Measurements from ENCODE around the gene PRKAG2.

The PRKAG2 gene

DNA sequence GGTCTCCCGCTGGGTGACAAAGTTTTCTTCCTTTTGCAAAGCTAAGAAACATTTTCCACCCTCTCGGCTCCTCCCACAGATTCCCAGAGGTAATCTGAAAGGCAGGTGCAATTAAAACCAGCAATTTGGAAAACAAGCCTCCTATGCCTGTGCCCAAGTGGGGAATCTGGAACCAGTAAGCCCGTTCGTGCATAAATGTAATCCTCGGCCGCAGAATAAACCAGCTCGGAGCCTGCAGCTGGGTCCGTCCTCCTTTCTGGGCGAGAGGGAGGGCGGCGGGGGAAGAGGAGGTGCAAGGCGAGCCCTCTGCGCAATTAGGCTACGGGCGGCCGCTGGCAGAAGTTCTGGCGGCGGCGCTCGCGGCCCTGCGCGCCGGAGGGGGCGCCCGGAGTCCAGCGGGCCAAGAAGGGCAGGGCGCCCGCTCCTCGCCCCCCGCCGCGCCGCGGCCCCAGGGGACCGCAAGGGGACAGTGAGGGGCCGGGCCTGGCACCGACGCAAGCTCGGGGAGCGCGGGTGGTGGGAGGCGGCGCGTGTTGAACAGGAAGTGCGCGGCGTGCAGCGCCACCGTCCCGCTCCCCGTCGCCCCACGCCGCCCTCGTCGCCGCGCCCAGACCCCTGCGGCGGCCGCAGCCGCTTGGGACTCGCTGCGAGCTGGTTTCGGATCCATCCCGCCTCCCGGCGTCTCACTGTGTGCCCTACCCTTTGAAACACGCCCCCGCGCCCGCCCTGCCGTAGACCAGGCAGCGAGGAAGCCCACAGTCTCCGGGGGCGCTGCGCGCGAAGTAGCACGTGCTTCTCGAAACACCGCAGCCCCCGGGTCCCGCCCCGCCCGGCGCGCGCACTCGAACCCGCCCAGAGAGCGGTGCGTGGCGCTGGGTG lies at the start of gene PRKAG2:
Gene PRKAG2, minus strand, starts transcription at position 217 of the 879 bp plus-strand sequence. CDS start 495 bp downstream, outside the sequence.
- H3K9me3 ChIP-seq (ENCODE audit: control insufficient read depth, low read length): no peaks in the 10 kb centered on the region
- peak within 1 kb of the TSS; percentile 75 for H3K4me3 ChIP-seq (ENCODE audit: low read length)
- H3K27me3 ChIP-seq (ENCODE audit: control insufficient read depth, insufficient read depth, low read length): no peaks in the 10 kb centered on the region
- peaks cover 22% of the 10 kb centered on the region for H3K4me1 ChIP-seq (ENCODE audit: control insufficient read depth, insufficient read depth, low read length)
- H3K9ac ChIP-seq (ENCODE audit: low read length): peak within 1 kb of the TSS; percentile 81
- H3K36me3 ChIP-seq (ENCODE audit: control insufficient read depth, insufficient read depth, low read length): no peaks in the 10 kb centered on the region

DNA sequence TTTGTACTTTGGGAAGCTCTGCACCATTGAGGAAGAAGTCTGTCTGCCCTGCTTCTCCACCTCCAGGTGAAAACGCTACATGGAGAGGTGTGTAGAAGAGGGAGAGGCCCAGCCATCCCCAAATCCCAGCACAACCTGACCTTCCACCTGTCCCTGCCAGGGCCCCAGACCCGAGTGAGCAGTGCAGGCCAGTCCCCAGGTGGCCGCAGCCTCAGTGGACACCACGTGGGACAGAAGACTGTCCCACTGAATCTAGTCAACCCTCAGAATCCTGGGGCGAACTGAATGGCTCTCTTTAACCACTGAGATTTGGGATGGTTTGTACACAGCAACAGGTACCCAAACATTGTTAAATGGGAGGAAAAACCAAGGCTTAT lies 49.4 kb upstream of the PRKAG2 start:
- no peaks in the 10 kb centered on the region for H3K9me3 ChIP-seq (ENCODE audit: control insufficient read depth, low read length)
- peaks cover 35% of the 10 kb centered on the region for H3K4me1 ChIP-seq (ENCODE audit: control insufficient read depth, insufficient read depth, low read length)
- H3K4me3 ChIP-seq (ENCODE audit: low read length): no peak overlapping the region
- H3K27me3 ChIP-seq (ENCODE audit: control insufficient read depth, insufficient read depth, low read length): no peaks in the 10 kb centered on the region
- no peak overlapping the region for H3K9ac ChIP-seq (ENCODE audit: low read length)
- H3K36me3 ChIP-seq (ENCODE audit: control insufficient read depth, insufficient read depth, low read length): no peaks in the 10 kb centered on the region

DNA sequence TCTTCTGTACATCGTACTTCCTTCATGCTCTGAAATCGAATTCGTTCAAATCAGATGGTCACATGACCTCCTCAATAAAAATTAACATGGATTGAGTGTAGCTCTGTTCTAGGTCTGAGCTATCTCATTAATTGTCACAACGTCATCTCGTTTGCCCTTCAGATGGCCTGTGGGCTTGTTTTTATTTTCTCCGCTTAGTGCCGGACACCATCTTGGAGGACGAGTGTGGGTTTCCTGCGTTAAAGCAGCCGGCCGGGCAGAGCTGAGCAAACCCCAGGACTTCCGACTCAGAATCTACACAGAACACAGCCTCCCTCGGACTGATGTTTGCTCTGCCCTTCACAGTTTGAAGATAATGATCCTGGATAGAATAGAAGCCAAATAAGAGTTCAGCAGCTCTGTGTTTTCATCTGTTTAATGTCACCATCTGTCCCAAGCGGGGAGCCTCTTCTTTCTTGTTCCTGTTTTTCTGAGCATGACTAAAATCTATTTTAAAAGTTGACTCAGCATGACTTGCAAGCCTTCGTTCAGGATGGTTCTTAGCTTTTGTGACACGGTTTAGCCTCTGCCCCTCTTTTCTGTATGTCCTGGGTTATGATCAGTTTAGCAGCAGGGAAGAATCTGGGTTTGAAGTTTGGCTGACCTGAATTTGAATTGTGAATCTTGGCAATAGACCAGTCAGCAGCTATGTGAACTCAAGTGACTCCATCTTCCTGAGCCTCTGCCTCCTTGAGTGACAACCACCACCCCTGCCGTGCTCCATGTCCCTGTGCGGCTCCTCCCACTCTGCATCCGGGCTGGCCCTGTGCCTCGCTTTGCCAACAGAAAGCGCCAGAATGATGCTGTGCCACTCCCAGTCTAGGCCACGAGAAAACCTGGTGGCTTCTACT lies 48.8 kb upstream of the PRKAG2 start:
- Histone ChIP-seq H3K9ac (ENCODE audit: low read length) (no peak overlapping the region), H3K4me3 (ENCODE audit: low read length) (no peak overlapping the region), H3K27me3 (ENCODE audit: control insufficient read depth, insufficient read depth, low read length) (no peaks in the 10 kb centered on the region), H3K4me1 (ENCODE audit: control insufficient read depth, insufficient read depth, low read length) (peaks cover 35% of the 10 kb centered on the region), H3K9me3 (ENCODE audit: control insufficient read depth, low read length) (no peaks in the 10 kb centered on the region), H3K36me3 (ENCODE audit: control insufficient read depth, insufficient read depth, low read length) (no peaks in the 10 kb centered on the region)

DNA sequence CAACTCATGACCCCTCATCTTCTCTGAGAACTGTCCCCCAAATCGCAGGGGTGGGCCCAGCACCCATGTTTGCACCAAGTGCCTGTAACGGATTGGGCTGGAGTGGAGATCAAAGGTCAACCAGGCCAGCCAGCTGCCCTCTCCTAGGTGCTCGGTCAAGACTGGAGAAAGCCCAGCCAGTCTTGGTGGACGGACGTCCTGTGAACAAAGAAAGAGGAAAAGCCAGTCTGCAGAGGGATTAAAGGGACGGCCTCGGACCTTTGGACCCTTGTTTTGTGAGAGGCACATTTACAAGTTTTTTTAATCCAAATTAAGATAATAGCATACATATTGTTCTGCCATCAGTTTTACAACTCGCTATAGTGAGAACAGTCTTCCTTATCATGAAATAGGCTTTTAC lies 47.6 kb upstream of the PRKAG2 start:
- Histone ChIP-seq H3K27me3 (ENCODE audit: control insufficient read depth, insufficient read depth, low read length) (no peaks in the 10 kb centered on the region), H3K36me3 (ENCODE audit: control insufficient read depth, insufficient read depth, low read length) (no peaks in the 10 kb centered on the region), H3K4me1 (ENCODE audit: control insufficient read depth, insufficient read depth, low read length) (peaks cover 40% of the 10 kb centered on the region), H3K9me3 (ENCODE audit: control insufficient read depth, low read length) (no peaks in the 10 kb centered on the region), H3K9ac (ENCODE audit: low read length) (no peak overlapping the region), H3K4me3 (ENCODE audit: low read length) (no peak overlapping the region)

DNA sequence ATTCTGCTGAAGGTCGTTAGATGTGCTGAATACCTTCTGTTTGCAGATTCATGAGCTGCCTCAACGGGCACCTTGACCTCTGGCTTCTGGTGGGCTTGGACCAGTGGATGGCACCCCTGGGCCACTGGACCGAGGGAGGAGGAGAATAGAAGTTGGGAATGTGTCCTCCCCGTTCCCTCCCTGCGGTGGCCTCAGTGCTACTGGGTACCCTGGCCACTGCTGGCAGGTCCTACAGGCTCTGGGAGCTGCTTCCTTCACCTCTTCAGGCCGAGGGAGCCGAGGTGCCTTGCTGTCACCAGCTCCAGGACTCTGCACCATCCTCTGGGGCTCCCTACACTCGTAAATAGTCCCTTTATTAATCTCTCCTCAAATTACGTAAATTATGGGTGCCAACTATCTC lies 47.1 kb upstream of the PRKAG2 start:
- Histone ChIP-seq H3K27me3 (ENCODE audit: control insufficient read depth, insufficient read depth, low read length) (no peaks in the 10 kb centered on the region), H3K9me3 (ENCODE audit: control insufficient read depth, low read length) (no peaks in the 10 kb centered on the region), H3K36me3 (ENCODE audit: control insufficient read depth, insufficient read depth, low read length) (no peaks in the 10 kb centered on the region), H3K4me3 (ENCODE audit: low read length) (no peak overlapping the region), H3K9ac (ENCODE audit: low read length) (no peak overlapping the region), H3K4me1 (ENCODE audit: control insufficient read depth, insufficient read depth, low read length) (peaks cover 45% of the 10 kb centered on the region)

DNA sequence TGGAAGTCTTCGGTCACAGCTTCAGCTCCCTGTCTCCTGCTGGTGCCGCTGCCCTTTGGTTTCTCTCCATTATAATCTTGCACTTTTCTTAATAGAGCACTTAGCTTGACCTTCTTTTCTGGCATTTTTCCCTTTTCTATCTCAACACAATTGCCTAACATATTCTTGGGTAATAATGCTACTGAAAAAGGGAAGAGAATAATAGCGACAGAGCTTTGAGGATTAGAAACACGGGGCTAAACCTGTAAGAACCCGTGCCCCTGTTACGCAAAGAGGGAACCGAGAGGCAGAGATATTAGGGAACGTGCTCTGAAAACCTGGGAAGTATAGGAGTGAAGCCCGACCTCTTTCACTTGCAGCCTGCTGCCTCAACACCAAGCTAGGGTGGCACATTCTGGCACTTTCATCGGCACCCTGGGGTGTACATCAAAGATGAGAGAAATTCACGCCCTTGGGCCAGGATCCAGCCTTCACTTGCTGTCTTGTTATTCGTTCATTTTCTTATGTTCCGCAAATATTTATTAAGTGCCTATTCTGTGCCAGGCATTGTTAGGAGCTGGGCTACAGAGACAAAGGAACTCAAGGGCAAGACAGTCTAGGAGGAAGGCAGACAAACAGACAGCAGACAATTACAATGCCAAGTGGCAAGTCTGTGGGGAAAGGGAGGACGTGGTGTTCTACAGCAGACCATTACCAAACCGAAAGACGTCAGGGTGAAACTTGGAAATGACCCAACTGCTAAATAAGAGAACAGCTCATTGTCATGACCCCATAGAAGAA lies 46.4 kb upstream of the PRKAG2 start:
- no peaks in the 10 kb centered on the region for H3K27me3 ChIP-seq (ENCODE audit: control insufficient read depth, insufficient read depth, low read length)
- peaks cover 48% of the 10 kb centered on the region for H3K4me1 ChIP-seq (ENCODE audit: control insufficient read depth, insufficient read depth, low read length)
- H3K4me3 ChIP-seq (ENCODE audit: low read length): no peak overlapping the region
- H3K9me3 ChIP-seq (ENCODE audit: control insufficient read depth, low read length): no peaks in the 10 kb centered on the region
- no peak overlapping the region for H3K9ac ChIP-seq (ENCODE audit: low read length)
- no peaks in the 10 kb centered on the region for H3K36me3 ChIP-seq (ENCODE audit: control insufficient read depth, insufficient read depth, low read length)

DNA sequence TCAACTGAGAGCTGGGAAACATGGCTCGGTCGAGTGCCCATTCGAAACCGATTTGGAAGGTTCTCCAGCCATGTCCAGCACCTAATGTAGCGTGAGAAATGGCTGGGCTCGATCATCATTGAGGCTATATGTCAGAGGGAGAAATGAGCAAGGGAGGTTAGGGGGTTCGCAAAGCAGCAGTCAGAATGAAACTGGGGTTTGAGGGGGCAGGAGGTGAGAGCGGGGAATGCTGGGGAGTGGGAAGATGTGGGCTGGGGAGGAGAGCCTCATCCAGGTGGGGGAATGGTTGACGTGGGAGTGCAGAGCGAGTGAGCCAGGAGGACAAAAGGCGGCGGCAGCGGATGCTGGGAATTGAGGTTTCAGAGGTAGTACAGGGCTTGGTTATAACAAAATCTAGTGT lies 44.5 kb upstream of the PRKAG2 start:
- no peaks in the 10 kb centered on the region for H3K9me3 ChIP-seq (ENCODE audit: control insufficient read depth, low read length)
- peaks cover 56% of the 10 kb centered on the region for H3K4me1 ChIP-seq (ENCODE audit: control insufficient read depth, insufficient read depth, low read length)
- H3K36me3 ChIP-seq (ENCODE audit: control insufficient read depth, insufficient read depth, low read length): no peaks in the 10 kb centered on the region
- no peak overlapping the region for H3K4me3 ChIP-seq (ENCODE audit: low read length)
- H3K9ac ChIP-seq (ENCODE audit: low read length): no peak overlapping the region
- no peaks in the 10 kb centered on the region for H3K27me3 ChIP-seq (ENCODE audit: control insufficient read depth, insufficient read depth, low read length)

DNA sequence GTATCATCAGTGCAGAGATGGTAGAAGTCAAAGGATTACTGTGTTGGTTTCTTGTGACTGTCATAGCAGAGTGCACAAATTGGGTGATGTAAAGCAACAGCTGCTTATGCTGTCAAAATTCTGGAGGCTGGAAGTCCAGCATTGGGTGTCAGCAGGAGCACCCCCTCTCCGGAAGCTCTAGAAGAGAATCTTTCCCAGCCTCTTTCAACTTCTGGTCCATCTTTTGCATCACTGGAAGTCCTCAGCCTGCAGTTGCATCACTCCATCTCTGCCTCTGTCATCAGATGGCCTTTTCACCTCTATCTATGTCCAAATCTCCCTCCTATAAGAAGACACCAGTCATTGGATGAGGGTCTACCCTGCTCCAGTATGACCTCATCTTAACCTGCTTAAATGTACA lies 43.6 kb upstream of the PRKAG2 start:
- H3K4me3 ChIP-seq (ENCODE audit: low read length): no peak overlapping the region
- H3K27me3 ChIP-seq (ENCODE audit: control insufficient read depth, insufficient read depth, low read length): no peaks in the 10 kb centered on the region
- no peaks in the 10 kb centered on the region for H3K36me3 ChIP-seq (ENCODE audit: control insufficient read depth, insufficient read depth, low read length)
- no peaks in the 10 kb centered on the region for H3K9me3 ChIP-seq (ENCODE audit: control insufficient read depth, low read length)
- H3K4me1 ChIP-seq (ENCODE audit: control insufficient read depth, insufficient read depth, low read length): peaks cover 46% of the 10 kb centered on the region
- no peak overlapping the region for H3K9ac ChIP-seq (ENCODE audit: low read length)

DNA sequence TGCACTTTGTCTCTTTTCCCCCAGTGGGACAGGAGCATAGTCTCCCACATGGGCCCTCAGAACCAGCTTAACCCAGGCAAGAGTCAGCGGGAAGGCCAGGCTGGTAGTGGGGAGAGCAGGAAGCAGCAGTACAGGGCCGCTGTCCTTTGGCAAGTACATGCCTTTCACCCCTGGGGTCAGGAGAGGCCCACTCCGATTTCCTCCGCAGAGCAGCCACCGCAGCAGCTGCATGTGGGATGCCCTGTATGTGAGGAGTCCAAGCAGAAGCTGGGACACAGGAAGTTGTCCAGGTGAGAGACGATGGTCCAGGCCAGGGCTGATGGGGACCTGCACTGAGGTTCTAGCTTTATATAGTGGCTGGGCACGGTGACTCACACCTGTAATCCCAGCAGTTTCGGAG lies 42.7 kb upstream of the PRKAG2 start:
- Histone ChIP-seq H3K36me3 (ENCODE audit: control insufficient read depth, insufficient read depth, low read length) (no peaks in the 10 kb centered on the region), H3K27me3 (ENCODE audit: control insufficient read depth, insufficient read depth, low read length) (no peaks in the 10 kb centered on the region), H3K4me1 (ENCODE audit: control insufficient read depth, insufficient read depth, low read length) (peaks cover 42% of the 10 kb centered on the region), H3K9ac (ENCODE audit: low read length) (no peak overlapping the region), H3K9me3 (ENCODE audit: control insufficient read depth, low read length) (no peaks in the 10 kb centered on the region), H3K4me3 (ENCODE audit: low read length) (no peak overlapping the region)

DNA sequence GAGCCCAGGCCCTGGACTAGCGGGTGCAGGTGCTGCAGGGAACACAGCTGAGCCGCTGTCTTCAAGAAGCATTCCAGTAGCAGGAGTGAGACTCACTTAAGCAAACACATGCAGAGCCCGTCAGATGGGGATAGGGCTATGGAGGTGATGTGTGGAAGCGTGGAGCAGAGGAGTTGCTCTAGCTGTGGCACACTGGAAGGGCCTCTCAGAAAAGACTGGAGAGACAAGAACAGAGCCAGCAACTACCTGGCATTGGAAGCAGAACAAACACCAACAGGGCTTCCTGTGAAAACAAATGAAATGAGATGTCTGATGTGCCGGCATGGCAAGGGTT lies 41.6 kb upstream of the PRKAG2 start:
- Histone ChIP-seq H3K36me3 (ENCODE audit: control insufficient read depth, insufficient read depth, low read length) (no peaks in the 10 kb centered on the region), H3K4me3 (ENCODE audit: low read length) (no peak overlapping the region), H3K27me3 (ENCODE audit: control insufficient read depth, insufficient read depth, low read length) (no peaks in the 10 kb centered on the region), H3K9me3 (ENCODE audit: control insufficient read depth, low read length) (no peaks in the 10 kb centered on the region), H3K4me1 (ENCODE audit: control insufficient read depth, insufficient read depth, low read length) (peaks cover 30% of the 10 kb centered on the region), H3K9ac (ENCODE audit: low read length) (no peak overlapping the region)

DNA sequence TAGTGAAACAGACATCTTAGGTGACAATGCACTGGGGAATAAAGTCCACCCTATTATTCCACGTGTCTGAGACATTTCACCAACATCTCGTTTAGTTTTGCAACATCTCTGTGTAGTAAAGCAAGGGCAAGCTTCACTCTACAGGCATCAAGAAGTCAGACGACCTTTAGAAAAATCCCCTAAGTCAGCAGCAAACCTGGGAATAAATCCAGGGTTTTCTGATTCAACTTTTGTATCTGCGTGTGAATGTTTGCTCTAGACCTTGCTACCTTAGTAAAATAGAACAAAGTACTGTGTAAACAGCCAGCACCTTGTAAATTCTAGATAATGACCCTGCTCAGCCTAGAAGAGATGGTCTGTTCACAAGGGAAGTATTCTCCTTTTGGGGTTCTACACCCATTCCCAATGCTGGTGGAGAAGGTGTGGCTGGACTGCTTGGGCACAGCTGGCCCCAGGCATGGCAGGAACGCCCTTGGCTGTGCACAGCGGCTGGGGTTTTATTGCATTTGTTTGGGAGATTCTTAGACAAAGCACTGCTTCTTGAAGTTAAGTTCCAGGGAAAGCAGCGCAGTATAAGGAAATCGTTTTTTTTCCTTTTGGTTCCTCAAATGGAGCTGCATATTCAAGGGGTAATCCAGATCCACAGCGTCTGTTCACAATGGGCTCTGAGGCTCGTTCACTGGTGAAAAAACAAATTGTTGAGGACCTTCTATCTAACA lies 41.0 kb upstream of the PRKAG2 start:
- no peaks in the 10 kb centered on the region for H3K27me3 ChIP-seq (ENCODE audit: control insufficient read depth, insufficient read depth, low read length)
- H3K9ac ChIP-seq (ENCODE audit: low read length): no peak overlapping the region
- H3K36me3 ChIP-seq (ENCODE audit: control insufficient read depth, insufficient read depth, low read length): no peaks in the 10 kb centered on the region
- peaks cover 28% of the 10 kb centered on the region for H3K4me1 ChIP-seq (ENCODE audit: control insufficient read depth, insufficient read depth, low read length)
- H3K9me3 ChIP-seq (ENCODE audit: control insufficient read depth, low read length): no peaks in the 10 kb centered on the region
- H3K4me3 ChIP-seq (ENCODE audit: low read length): no peak overlapping the region

All from mucosa of stomach (tissue), 1 donor.